Measurements from ENCODE around the gene LRRC43. TPM values are rescaled to one million over a fixed set of nuclear protein-coding genes. Genes with fewer than 3 reads are reported as not detected.

LRRC43 gene
- total RNA-seq, 1 donor = 2.9 TPM

DNA sequence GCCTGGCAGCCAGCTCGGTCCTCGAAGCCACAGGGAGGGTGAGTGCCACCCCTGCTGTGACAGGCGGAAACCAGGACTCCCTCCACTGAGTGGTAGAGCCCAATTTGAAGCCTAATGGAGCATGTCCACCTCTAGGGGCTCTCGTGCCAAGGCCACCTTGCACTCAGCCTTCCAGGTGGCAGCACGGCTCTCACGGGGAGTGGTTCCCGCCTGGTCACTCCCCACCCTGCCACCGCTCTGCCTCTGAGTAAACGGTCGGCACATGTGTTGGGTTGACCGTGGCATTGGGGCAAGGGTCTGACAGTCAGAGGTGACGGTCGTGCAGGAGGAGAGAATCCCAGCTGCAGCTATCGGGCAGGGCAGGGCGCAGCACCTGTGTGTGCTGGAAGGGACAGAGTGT, 43.7 kb upstream of the LRRC43 start:
- H3K4me3 ChIP-seq (ENCODE audit: insufficient read depth, low read length) = no peak overlapping the region
- no peak overlapping the region for H3K4me2 ChIP-seq (ENCODE audit: insufficient read depth, low read length)
- DNase-seq (ENCODE audit: insufficient read length, low spot score, missing footprints) = peak; percentile 65
- no peaks in the 10 kb centered on the region for H3K27me3 ChIP-seq (ENCODE audit: insufficient read depth, low read length)
- peaks cover 52% of the 10 kb centered on the region for H3K36me3 ChIP-seq (ENCODE audit: insufficient read depth, low read length)
- TF ChIP-seq, protein P1, sequence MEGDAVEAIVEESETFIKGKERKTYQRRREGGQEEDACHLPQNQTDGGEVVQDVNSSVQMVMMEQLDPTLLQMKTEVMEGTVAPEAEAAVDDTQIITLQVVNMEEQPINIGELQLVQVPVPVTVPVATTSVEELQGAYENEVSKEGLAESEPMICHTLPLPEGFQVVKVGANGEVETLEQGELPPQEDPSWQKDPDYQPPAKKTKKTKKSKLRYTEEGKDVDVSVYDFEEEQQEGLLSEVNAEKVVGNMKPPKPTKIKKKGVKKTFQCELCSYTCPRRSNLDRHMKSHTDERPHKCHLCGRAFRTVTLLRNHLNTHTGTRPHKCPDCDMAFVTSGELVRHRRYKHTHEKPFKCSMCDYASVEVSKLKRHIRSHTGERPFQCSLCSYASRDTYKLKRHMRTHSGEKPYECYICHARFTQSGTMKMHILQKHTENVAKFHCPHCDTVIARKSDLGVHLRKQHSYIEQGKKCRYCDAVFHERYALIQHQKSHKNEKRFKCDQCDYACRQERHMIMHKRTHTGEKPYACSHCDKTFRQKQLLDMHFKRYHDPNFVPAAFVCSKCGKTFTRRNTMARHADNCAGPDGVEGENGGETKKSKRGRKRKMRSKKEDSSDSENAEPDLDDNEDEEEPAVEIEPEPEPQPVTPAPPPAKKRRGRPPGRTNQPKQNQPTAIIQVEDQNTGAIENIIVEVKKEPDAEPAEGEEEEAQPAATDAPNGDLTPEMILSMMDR (IDR thresholded peaks at IDR 0.05; ENCODE audit: extremely low read depth, low read depth, low read length) = no peak
- H4K20me1 ChIP-seq (ENCODE audit: insufficient read depth, low read length) = no peaks in the 10 kb centered on the region
- H3K79me2 ChIP-seq (ENCODE audit: insufficient read depth, low read length) = no peaks in the 10 kb centered on the region
- no peak overlapping the region for H2AFZ ChIP-seq (ENCODE audit: low read length)
- no peaks in the 10 kb centered on the region for H3K4me1 ChIP-seq (ENCODE audit: insufficient read depth, low read length)
- no peak overlapping the region for H3K27ac ChIP-seq (ENCODE audit: low read depth, low read length)
- H3K9me3 ChIP-seq (ENCODE audit: low read depth, low read length) = no peaks in the 10 kb centered on the region

DNA sequence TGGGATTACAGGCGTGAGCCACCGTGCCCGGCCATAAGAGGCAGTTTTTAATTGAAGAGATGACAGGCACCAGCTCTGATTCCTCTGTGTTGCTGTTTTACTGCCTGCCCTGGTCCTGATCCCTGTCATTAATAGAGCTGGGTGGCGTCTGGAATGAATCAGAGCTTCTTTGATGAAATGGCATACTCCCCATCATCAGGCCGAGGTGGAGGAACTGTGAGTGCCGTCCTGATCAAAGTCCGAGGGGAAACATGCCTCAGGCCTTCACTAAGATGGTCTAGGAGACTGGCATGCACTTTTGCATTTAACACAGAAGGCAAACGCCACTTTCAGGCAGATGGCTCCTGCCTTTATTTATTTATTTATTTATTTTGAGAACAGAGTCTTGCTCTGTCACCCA, 43.0 kb upstream of the LRRC43 start:
- DNase-seq (ENCODE audit: insufficient read length, low spot score, missing footprints) = peak; percentile 77
- Histone ChIP-seq H3K36me3 (ENCODE audit: insufficient read depth, low read length) (peaks cover 54% of the 10 kb centered on the region), H2AFZ (ENCODE audit: low read length) (no peak overlapping the region), H3K27ac (ENCODE audit: low read depth, low read length) (no peak overlapping the region), H3K79me2 (ENCODE audit: insufficient read depth, low read length) (no peaks in the 10 kb centered on the region), H3K9me3 (ENCODE audit: low read depth, low read length) (no peaks in the 10 kb centered on the region), H3K4me2 (ENCODE audit: insufficient read depth, low read length) (no peak overlapping the region), H3K4me3 (ENCODE audit: insufficient read depth, low read length) (no peak overlapping the region), H3K27me3 (ENCODE audit: insufficient read depth, low read length) (no peaks in the 10 kb centered on the region), H3K4me1 (ENCODE audit: insufficient read depth, low read length) (no peaks in the 10 kb centered on the region), H4K20me1 (ENCODE audit: insufficient read depth, low read length) (no peaks in the 10 kb centered on the region)
- TF ChIP-seq, protein P1 (IDR thresholded peaks at IDR 0.05; ENCODE audit: extremely low read depth, low read depth, low read length) = no peak

DNA sequence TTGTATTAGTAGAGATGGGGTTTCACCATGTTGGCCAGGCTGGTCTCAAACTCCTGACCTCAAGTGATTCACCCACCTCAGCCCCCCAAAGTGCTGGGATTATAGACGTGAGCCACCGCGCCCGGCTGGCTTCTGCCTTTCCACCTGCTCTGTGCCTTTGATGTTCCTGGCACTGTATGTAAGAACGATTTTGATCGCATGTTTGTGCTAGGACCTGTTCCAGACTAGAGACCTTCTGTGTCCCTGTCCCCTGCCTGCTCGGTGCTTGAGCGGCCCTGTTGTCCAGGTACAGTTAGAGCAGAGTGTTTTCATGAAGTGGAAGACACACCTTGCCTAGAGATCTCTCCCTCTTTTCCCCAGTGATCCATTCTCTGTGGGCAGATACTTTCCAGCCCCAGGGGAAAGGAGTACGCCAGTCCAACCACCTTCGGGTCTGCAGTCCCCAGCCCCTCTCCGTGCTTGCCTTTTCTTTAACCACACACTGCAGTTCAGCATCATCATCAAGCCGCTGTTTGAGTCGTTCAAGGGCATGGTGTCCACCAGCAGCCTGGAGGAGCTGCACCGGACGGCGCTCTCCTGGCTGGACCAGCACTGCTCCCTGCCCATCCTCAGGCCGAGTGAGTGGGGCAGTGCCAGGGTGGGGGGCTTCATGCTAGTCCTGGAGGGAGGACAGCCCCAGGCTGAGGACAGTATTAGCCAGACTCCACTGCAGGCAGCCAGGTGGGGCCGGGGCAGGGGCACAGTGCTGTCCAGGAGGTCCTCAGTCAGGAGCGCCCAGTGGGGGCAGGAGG, 42.3 kb upstream of the LRRC43 start:
- TF ChIP-seq, protein P1 (IDR thresholded peaks at IDR 0.05; ENCODE audit: extremely low read depth, low read depth, low read length) = no peak
- peak; percentile 71 for DNase-seq (ENCODE audit: insufficient read length, low spot score, missing footprints)
- Histone ChIP-seq H3K79me2 (ENCODE audit: insufficient read depth, low read length) (no peaks in the 10 kb centered on the region), H3K27ac (ENCODE audit: low read depth, low read length) (no peak overlapping the region), H4K20me1 (ENCODE audit: insufficient read depth, low read length) (no peaks in the 10 kb centered on the region), H3K4me3 (ENCODE audit: insufficient read depth, low read length) (no peak overlapping the region), H3K4me2 (ENCODE audit: insufficient read depth, low read length) (no peak overlapping the region), H3K4me1 (ENCODE audit: insufficient read depth, low read length) (no peaks in the 10 kb centered on the region), H3K36me3 (ENCODE audit: insufficient read depth, low read length) (peaks cover 46% of the 10 kb centered on the region), H3K9me3 (ENCODE audit: low read depth, low read length) (no peaks in the 10 kb centered on the region), H3K27me3 (ENCODE audit: insufficient read depth, low read length) (no peaks in the 10 kb centered on the region), H2AFZ (ENCODE audit: low read length) (no peak overlapping the region)

DNA sequence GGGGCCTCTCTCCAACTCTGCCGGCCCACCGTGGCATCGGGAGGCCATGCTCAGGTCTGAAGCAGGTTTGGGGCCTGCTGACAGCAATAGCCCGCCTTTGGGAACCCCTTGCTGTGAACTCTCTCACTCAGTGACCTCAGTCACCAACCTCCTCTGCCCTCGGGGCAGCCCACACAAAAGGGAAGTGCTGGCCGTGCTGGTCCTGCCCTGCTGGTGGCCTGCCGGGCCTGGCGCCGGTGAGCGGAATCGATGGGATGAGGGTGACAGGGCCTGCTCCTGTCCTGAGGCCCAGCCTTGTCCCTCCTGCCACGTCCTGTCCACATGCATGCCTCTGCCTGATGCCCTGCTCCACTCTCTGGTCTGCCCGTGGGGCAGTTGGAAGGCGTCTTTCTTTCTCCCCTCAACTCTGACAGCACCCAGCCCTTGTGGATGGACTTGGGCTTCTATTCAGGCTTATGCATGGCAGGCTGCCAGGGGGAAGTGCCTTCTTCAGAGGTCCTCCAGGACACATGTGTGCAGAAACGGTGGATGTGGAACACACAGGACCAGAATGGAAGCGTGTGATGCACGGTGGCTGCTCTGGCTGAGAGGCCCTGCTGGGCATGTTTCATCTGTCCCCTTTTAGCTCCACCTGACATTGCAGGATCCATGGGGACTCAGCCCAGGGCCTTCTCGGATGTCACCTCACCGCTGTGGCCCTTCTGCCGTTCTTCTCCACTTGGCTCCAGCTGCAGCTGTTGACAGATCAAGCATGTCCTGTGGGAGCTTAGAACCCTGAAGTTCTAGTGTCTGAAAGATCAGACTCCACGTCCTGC, 40.8 kb upstream of the LRRC43 start:
- H3K27me3 ChIP-seq (ENCODE audit: insufficient read depth, low read length) = no peaks in the 10 kb centered on the region
- no peak overlapping the region for H3K4me3 ChIP-seq (ENCODE audit: insufficient read depth, low read length)
- H3K79me2 ChIP-seq (ENCODE audit: insufficient read depth, low read length) = no peaks in the 10 kb centered on the region
- H3K27ac ChIP-seq (ENCODE audit: low read depth, low read length) = no peak overlapping the region
- H3K9me3 ChIP-seq (ENCODE audit: low read depth, low read length) = no peaks in the 10 kb centered on the region
- DNase-seq (ENCODE audit: insufficient read length, low spot score, missing footprints) = peak; percentile 81
- no peak overlapping the region for H3K4me2 ChIP-seq (ENCODE audit: insufficient read depth, low read length)
- peaks cover 41% of the 10 kb centered on the region for H3K36me3 ChIP-seq (ENCODE audit: insufficient read depth, low read length)
- H4K20me1 ChIP-seq (ENCODE audit: insufficient read depth, low read length) = no peaks in the 10 kb centered on the region
- H3K4me1 ChIP-seq (ENCODE audit: insufficient read depth, low read length) = no peaks in the 10 kb centered on the region
- TF ChIP-seq, protein P1 (IDR thresholded peaks at IDR 0.05; ENCODE audit: extremely low read depth, low read depth, low read length) = no peak
- no peak overlapping the region for H2AFZ ChIP-seq (ENCODE audit: low read length)
